ENCODE measurements around the gene MED26. TPM values are rescaled to one million over a fixed set of nuclear protein-coding genes. Genes with fewer than 3 reads are reported as not detected.

MED26 gene
- 7.5 and 12.3 TPM in 2 replicates for total RNA-seq

DNA sequence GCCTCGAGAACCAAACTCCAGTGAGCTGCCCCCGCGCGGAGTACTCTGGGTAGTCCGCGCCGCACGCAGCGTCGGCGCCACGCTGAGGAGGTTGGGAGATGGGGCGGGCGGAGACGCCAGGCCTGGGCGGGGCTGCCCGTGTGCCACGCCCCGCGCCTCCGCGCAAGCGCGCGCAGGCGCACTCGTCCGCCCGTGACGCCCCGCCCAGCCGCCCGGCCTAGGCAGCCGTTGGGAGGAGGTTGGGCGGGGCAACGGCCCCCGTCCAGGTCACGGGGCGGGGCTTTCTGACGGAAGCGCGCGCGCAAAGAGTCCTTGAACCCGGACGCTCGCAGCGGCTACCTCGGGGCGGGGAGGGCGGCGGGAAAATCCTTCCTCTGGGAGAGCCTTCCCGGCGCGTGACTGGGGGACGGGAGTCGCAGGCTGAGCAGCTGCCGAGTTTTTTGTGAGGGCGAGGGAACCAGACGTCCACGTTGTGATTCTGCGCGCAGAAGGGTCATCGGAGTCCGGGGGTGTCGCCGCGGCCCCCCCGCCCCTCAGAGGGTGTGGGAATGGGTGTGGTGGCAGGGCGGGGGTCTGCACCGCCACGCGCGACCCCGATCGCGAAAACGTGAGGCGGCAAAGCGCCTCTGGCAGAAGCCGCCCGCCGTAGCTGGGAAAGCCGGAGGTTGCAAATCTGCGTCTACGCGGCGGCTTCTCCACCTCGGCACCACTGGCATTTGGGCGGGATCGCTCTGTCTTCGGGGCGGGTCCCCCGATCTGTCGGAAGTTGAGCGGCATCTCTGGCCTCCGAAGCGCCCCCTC, at the start of gene MED26:
TSS of gene MED26 (minus strand) at position 22 of the 801 bp plus-strand sequence. CDS start 261 bp downstream, outside the sequence.

GRCh38 chr19:16660763-16661479, 32.9 kb upstream of the MED26 start, which contains the start of gene TMEM38A:
TMEM38A (plus strand) TSS chr19:16661139; CDS start chr19:16661218, 79 bp downstream.

DNA sequence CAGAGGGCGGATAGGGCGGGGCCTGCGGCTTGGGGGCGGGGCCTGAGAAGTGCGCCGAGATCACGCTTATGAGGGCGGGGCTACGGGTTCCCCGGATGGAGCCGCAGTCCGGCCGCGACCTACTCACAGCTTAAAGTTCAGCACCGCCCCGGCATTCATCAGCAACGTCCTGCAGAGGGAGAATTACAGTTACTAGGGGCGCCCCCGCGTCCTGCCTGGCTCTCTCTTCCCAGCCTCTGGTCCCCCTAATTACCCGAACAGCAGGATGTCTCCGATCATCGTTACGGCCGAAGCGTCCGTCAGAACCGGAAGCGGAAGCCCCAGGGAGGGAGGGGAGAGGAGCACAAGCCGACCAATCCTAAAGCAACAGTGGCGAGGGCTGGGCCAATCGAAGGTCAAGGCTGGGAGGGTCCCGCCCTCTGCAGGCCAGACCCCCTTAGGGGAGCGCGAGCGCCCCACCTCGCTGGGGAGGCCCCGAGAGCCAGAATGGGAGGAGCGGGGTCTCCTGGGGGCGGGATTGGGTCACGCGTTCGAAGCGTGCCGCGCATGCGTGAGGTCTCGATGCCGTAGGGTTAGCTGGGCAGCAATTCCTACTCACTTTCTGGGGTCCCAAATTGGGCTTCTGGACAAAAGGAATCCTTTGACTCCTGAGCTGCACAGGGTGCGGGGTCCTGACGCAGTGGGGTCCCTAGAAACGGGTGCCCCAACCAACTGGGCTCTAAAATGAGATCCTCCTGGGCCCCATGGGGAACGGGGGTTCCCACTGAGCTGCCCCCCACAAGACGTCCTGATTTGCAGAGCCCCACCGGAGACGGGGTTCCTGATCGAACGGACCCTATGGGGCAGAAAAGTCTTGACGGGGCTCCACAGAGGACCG, 32.1 kb upstream of the MED26 start, which contains the start of gene SMIM7:
TSS of gene SMIM7 (minus strand) at position 313 of the 877 bp plus-strand sequence. CDS start at position 279, 34 bp downstream.

GRCh38 chr19:16572332-16573211, 55.4 kb downstream of the MED26 start, which contains the start of gene SLC35E1:
SLC35E1 (minus strand) TSS chr19:16572415; CDS start chr19:16572364, 51 bp downstream.

DNA sequence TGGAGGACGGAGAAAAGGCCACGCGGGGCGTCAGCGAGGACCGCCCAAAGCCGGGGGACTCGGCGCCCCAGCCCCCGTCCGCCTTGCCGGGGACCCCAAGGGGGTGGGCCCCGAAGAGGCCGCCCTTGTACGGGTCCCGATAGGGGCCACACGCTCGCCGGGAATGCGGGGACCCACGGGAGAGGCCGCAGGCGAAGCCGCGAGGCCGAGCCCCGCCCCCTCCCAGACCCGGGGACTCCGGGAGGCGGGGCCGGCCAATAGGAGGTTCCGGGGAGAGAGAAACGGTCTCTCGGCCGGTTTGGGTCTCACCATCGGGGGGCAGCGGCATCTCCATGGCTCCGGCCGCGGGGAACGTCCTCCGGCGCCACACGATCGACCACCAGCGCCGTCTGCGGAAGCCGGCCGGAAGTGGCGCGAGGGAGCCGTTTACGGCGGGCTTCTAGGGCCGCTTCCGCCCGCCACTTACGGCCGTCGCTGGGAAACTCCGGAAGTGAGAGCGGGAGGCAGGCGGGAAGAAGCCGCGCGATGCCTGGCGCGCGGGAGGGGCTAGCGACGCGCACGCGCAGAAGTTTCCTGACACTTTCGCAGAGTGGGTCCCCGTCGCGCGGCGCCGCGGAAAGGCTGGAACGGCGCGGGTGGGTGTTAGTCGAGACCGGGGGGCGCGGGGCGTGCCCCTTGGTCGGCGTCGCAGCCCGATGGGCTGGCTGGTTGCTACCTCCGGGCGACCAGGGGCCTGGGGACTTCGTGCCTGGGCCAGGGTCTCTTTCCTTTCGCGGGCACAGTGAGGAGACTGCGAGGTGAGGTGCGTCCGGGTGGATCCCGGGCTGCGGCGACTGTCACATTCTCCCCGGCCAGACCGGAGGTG, 85.7 kb downstream of the MED26 start, which contains the start of gene CHERP:
TSS of gene CHERP (minus strand) at position 393 of the 865 bp plus-strand sequence. CDS start at position 334, 59 bp downstream.

Small RNA genes lying within 50 kb of the gene (small RNA-seq; reads per million reads assigned to genes)
- not detected for gene RN7SL146P

Other genes with a start within 250 kb of the MED26 start
- gene EPS15L1, start 156.2 kb downstream of the MED26 start, total RNA-seq = 7.9 and 8.2 TPM in 2 replicates
- 0.79 TPM in 1 of 2 replicates, not detected in the other for gene CALR3, start 132.0 kb downstream of the MED26 start, total RNA-seq
- gene C19orf44, start 131.8 kb downstream of the MED26 start, total RNA-seq = 3.4 and 5.5 TPM in 2 replicates
- 7.4 and 11.8 TPM in 2 replicates for gene CHERP, start 85.8 kb downstream of the MED26 start, total RNA-seq
- 35.3 and 48.6 TPM in 2 replicates for gene SLC35E1, start 55.8 kb downstream of the MED26 start, total RNA-seq
- gene SMIM7, start 31.9 kb upstream of the MED26 start, total RNA-seq = 53.8 and 58.6 TPM in 2 replicates
- gene TMEM38A, start 32.9 kb upstream of the MED26 start, total RNA-seq = 0.65 and 1.2 TPM in 2 replicates
- gene NWD1, start 91.6 kb upstream of the MED26 start, total RNA-seq = not detected in 2 replicates
- gene SIN3B, start 201.2 kb upstream of the MED26 start, total RNA-seq = 29.6 and 41.6 TPM in 2 replicates

All from placental epithelial cell (primary cell).